Stomach (tissue), 9 donors: Measurements from ENCODE around the gene RBM43. TPM values are rescaled to one million over a fixed set of nuclear protein-coding genes. Genes with fewer than 3 reads are reported as not detected.

Experiments
- DNase-seq, 2 donors: peaks; one replicate each; pipeline versions ENCODE4 v3.0.0 to v3.0.0-alpha.2; 2013 to 2019
- H3K27ac ChIP-seq, 5 donors: fragments of 200-600 bp in 4 of 5; sonication (generic) in 4 of 5; one replicate each; pipeline ENCODE4 v1.5.1; 2013 to 2019; ENCODE audit warnings: mild to moderate bottlenecking in 1 of 5, moderate library complexity in 1 of 5
- H3K27me3 ChIP-seq, 3 donors: fragments of 200-600 bp; sonication (generic); one replicate each; pipeline ENCODE4 v1.5.1; 2017 to 2019; ENCODE audit warnings: mixed run types in 1 of 3
- H3K36me3 ChIP-seq, 4 donors: fragments of 200-600 bp; sonication (generic); 1 replicate in 3 of 4; 2 replicates in 1 of 4; pipeline ENCODE4 v1.5.1; 2016 to 2019
- H3K4me1 ChIP-seq, 4 donors: fragments of 200-600 bp; sonication (generic); one replicate each; pipeline ENCODE4 v1.5.1; 2016 to 2019
- H3K4me3 ChIP-seq, 4 donors: fragments of 200-600 bp; sonication (generic) in 3 of 4; one replicate each; pipeline ENCODE4 v1.5.1; 2016 to 2019; ENCODE audit warnings: mild to moderate bottlenecking in 1 of 4
- H3K9me3 ChIP-seq, 4 donors: fragments of 200-600 bp; sonication (generic); one replicate each; pipeline ENCODE4 v1.5.1; 2016 to 2019
- EP300 ChIP-seq: sonication (generic); formaldehyde crosslinking; IDR thresholded peaks from one replicate; pipeline ENCODE4 v1.6.1; 2017; ENCODE audit warnings: antibody characterized with exemption
- POLR2A ChIP-seq, 4 donors: fragments of 450-650 bp; IDR thresholded peaks; one replicate each; pipeline ENCODE4 v1.6.1; 2016; ENCODE audit warnings: antibody characterized with exemption in 4 of 4, control low read depth in 2 of 4, mild to moderate bottlenecking in 1 of 4, moderate library complexity in 1 of 4
- POLR2AphosphoS5 ChIP-seq, 3 donors: sonication (generic); formaldehyde crosslinking; IDR thresholded peaks; one replicate each; pipeline ENCODE4 v1.6.1; 2016; ENCODE audit warnings: antibody characterized with exemption in 3 of 3
- WGBS, 5 donors: extraction: QIAGEN DNeasy Blood & Tissue Kit in 3 of 5; methylation state at CpG; one replicate each; pipeline versions ENCODE4 v1.1.5 to v1.1.7; 2013 to 2018; 5-methylcytosine and 5-hydroxymethylcytosine counted together
- intact Hi-C: fragments of 100-400 bp; cut with DNase I; formaldehyde crosslinking; loops from one replicate; pipeline ENCODE4 v1.15.1; 2023; ENCODE audit warnings: low total_unique reads
- polyA plus RNA-seq, 3 donors: library from polyadenylated mRNA; stranded (reverse); fragments of 200-250 nt; gene quantifications; one replicate each; pipeline ENCODE4 v1.2.3, GENCODE V29; 2013
- total RNA-seq, 5 donors: library from RNA; depleted of rRNA; stranded (reverse); fragments of >200 nt; gene quantifications; one replicate each; pipeline versions ENCODE4 v1.1.0 to v1.2.3, GENCODE V29; 2014 to 2016
- TF ChIP-seq, protein P1 (sequence below), 7 experiments: fragments of 450-650 bp in 4 of 7; fragments of 200-600 bp in 3 of 7; sonication (generic) in 3 of 7; IDR thresholded peaks; one replicate each; pipeline ENCODE4 v1.5.1; 2016 to 2019; ENCODE audit warnings: antibody characterized with exemption in 7 of 7, control low read depth in 2 of 7, mild to moderate bottlenecking in 1 of 7
- donor health status: healthy with polysubstance abuse.
- donor health status: Bipolar disorder and iron deficiency.
- donor health status: healthy.

RBM43 gene
- total and polyA plus RNA-seq, 8 donors = 1.3 to 10.8 (median 1.8) TPM

DNA sequence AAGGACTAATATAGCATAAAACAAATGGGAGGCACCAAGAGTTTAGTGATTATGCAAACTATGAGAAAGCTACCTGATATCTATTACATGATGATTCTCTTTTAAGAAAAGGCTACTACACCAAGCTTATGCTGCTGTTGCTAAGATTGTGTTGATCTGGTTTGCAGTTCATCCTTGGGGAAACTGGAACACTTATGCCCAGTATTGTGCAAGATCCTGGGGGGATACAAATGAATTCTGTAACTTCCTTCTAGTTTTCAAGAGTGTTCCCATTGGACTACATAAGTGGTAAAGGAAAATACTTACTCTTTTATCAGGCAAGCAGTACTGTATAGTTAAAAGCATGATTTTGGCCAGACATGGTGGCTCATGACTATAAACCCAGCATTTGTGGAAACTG is 30.9 kb upstream of the RBM43 start:
- intact Hi-C loops = no loop called here
- H3K4me3 ChIP-seq = no peak overlapping the region
- TF ChIP-seq POLR2A (IDR thresholded peaks at IDR 0.05) = no peak
- TF ChIP-seq, protein P1, sequence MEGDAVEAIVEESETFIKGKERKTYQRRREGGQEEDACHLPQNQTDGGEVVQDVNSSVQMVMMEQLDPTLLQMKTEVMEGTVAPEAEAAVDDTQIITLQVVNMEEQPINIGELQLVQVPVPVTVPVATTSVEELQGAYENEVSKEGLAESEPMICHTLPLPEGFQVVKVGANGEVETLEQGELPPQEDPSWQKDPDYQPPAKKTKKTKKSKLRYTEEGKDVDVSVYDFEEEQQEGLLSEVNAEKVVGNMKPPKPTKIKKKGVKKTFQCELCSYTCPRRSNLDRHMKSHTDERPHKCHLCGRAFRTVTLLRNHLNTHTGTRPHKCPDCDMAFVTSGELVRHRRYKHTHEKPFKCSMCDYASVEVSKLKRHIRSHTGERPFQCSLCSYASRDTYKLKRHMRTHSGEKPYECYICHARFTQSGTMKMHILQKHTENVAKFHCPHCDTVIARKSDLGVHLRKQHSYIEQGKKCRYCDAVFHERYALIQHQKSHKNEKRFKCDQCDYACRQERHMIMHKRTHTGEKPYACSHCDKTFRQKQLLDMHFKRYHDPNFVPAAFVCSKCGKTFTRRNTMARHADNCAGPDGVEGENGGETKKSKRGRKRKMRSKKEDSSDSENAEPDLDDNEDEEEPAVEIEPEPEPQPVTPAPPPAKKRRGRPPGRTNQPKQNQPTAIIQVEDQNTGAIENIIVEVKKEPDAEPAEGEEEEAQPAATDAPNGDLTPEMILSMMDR (IDR thresholded peaks at IDR 0.05) = no peak

DNA sequence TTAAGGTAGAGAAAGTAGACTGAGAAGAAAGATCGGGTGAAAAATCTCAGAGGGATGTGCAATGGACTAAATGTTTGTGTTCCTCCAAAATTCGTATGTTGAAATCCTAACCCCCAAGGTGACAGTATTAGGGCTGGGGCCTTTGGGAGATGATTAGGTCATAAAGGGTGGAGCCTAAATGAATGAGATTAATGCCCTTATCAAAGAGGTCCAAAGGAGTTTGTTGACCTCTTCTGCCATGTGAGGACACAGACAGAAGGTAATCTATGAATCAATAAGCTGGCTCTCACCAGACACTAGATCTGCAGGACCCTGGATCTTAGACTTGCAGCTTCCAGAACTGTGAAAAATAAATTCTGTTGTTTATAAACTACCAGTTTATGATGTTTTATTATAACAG is 30.5 kb upstream of the RBM43 start:
- Histone ChIP-seq H3K27ac (no peak overlapping the region), H3K9me3 (no peaks in the 10 kb centered on the region), H3K27me3 (no peaks in the 10 kb centered on the region), H3K36me3 (no peaks in the 10 kb centered on the region), H3K4me3 (no peak overlapping the region), H3K4me1 (peaks cover 12 to 26% (median 18%) of the 10 kb centered on the region in 4 donors)
- TF ChIP-seq POLR2A (IDR thresholded peaks at IDR 0.05) = no peak
- TF ChIP-seq EP300 = no peak
- TF ChIP-seq POLR2AphosphoS5 (IDR thresholded peaks at IDR 0.05) = no peak
- TF ChIP-seq, protein P1 (IDR thresholded peaks at IDR 0.05) = no peak
- no peak for DNase-seq
- WGBS, 5 donors = 78 to 83% (median 81%) methylated on average over 2 of the region's 2 CpGs
- intact Hi-C loops = no loop called here

More for the DNA sequence above, 30.9 kb upstream of the RBM43 start:
- Histone ChIP-seq H3K4me1 (peaks cover 10 to 22% (median 16%) of the 10 kb centered on the region in 4 donors), H3K27me3 (no peaks in the 10 kb centered on the region), H3K27ac (no peak overlapping the region), H3K9me3 (no peaks in the 10 kb centered on the region), H3K36me3 (no peaks in the 10 kb centered on the region)
- DNase-seq = no peak

DNA sequence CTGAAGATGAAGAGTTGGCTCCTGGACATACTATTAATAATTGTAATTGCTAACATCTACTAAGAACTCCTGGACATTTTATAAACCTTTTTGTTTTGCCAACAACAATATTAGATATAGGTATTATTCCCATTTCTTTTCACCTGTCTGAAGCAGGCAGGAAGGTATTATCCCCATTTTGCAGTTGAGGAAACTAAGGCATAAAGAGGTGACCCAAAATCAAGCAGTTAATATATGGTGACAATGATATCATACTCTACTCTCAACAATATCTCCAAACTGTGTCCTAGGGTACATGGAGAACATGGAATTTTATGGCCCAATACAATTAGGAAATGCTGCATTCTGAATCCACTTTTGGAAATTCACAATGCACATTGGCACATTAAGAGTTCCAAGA is 29.6 kb upstream of the RBM43 start:
- H3K4me3 ChIP-seq = no peak overlapping the region
- no peaks in the 10 kb centered on the region for H3K9me3 ChIP-seq
- TF ChIP-seq POLR2AphosphoS5 (IDR thresholded peaks at IDR 0.05) (no peak), POLR2A (IDR thresholded peaks at IDR 0.05) (no peak), EP300 (no peak)
- TF ChIP-seq, protein P1 (IDR thresholded peaks at IDR 0.05) = no peak

DNA sequence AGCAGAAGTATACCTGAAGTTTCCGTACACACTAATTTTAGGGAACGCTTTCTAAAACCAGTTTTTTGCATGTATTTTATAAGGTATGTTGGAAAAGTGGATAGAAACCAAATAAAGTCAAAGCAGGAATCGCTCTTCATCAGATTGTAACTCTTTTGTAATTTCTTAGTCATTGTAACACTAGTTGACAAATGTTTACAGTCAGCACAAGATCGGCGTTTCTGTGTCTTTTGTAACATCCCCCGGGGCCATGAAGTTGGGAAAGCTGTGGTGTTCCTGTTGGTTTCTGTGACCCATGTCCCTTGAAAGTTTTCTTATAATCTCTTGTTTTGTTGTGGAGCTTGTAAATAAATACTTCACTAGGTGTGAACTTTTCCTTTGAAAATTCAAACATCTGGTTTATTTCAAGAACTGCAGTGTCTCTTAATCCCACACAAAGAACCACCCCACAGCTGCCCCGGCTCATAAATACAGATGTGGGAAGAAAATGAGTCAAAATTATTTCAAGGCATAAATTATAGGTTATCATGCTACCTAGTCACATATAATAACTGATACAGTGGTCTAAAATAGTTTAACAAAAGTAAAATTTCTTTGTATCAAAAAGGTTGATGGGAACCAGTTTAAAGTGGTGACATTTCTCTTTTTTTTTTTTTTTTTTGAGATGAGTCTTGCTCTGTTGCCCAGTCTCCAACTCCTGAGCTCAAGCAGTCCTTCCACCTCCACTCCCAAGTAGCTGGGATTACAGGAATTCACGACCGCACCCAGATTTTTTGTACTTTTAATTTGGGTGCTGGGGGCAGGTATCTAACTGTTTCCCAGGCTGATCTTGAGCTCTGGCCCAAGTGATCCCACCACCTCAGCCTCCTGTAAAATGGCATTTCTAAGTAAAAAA is 28.6 kb upstream of the RBM43 start:
- Histone ChIP-seq H3K27me3 (no peaks in the 10 kb centered on the region), H3K4me1 (peaks cover 12 to 39% (median 23%) of the 10 kb centered on the region in 4 donors), H3K4me3 (peak overlapping the region; percentile 64 to 71 (median 68)), H3K27ac (peak overlapping the region; percentile 68 to 99 (median 97)), H3K36me3 (no peaks in the 10 kb centered on the region), H3K9me3 (no peaks in the 10 kb centered on the region)
- DNase-seq = peak in 1 of 2 donors; percentile 61
- 19 to 22% (median 21%) methylated on average over 9 of the region's 9 CpGs for WGBS, 5 donors
- TF ChIP-seq POLR2AphosphoS5 (IDR thresholded peaks at IDR 0.05) (peak in 1 of 3 donors; percentile 4), POLR2A (IDR thresholded peaks at IDR 0.05) (no peak)
- intact Hi-C loops = no loop called here

More for the DNA sequence above, 29.6 kb upstream of the RBM43 start:
- Histone ChIP-seq H3K36me3 (no peaks in the 10 kb centered on the region), H3K27me3 (no peaks in the 10 kb centered on the region), H3K4me1 (peaks cover 12 to 35% (median 22%) of the 10 kb centered on the region in 4 donors), H3K27ac (no peak overlapping the region)
- intact Hi-C loops = no loop called here
- no peak for DNase-seq
